Upper lobe of left lung (tissue), 4 donors: ENCODE results near the gene DAPK3.

Experiments
- CTCF ChIP-seq, 6 experiments: fragments of 450-650 bp in 4 of 6; fragments of 200-600 bp in 2 of 6; sonication (generic) in 2 of 6; IDR thresholded peaks; one replicate each; pipeline ENCODE4 v1.5.1; 2016 to 2019; ENCODE audit warnings: antibody characterized with exemption in 6 of 6
- EP300 ChIP-seq, 4 donors: sonication (generic); formaldehyde crosslinking; IDR thresholded peaks; one replicate each; pipeline ENCODE4 v1.5.1; 2017; ENCODE audit warnings: antibody characterized with exemption in 4 of 4, control low read depth in 2 of 4
- POLR2A ChIP-seq, 4 donors: fragments of 450-650 bp; IDR thresholded peaks; one replicate each; pipeline ENCODE4 v1.5.1; 2016 to 2017; ENCODE audit warnings: antibody characterized with exemption in 4 of 4, mild to moderate bottlenecking in 2 of 4
- POLR2AphosphoS5 ChIP-seq, 2 donors: sonication (generic); formaldehyde crosslinking; IDR thresholded peaks; one replicate each; pipeline ENCODE4 v1.5.1; 2017; ENCODE audit warnings: antibody characterized with exemption in 2 of 2

DNA sequence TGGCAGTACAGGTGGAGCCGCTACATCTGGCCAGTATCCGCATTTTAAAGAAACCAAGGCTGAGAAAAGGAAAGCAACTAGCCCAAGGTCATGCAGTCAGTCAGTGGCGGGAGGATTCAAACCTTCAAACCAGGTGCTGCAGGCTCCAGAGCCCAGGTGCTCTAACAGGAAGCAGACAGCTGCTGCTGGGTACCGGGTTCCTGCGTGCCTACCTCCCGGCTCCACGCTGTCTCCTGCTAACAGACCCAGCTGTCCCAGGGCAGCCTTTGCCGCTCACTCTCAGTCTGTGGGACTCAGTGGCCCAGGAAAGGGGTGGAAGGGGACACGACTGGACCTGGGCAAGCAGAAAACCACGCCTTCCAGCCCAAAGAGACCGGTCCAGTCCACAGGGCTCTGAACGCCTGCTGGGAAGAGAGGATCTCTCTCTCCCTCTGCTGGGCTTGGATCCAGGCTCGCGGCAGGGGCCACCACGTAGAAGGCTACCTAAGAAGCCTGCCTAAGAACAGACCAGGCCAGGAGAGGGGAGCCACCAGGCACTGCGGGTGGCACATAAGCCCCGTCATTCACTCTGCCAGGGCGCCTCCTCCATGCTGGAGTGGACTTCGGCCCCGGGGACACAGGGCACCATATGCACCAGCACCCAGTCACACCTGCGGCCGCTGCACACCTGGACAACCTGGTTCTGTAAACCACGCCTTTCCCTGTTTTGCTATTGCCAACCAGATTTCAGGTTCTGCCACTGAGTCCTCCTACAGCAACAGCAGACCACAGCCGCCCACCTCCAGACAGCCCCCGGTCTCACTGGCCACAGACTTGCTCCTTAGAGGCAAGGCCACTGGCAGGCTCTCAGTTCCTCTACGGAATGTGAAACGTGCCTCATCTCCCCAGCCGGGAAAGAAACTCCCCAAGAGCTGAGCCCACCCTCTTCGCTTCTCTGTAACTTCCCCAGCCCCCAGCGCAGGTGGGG, 4.6 kb downstream of the DAPK3 start:
- TF ChIP-seq CTCF (IDR thresholded peaks at IDR 0.05), result no peak
- no peak for TF ChIP-seq EP300 (IDR thresholded peaks at IDR 0.05)
- no peak for TF ChIP-seq POLR2A (IDR thresholded peaks at IDR 0.05)
- TF ChIP-seq POLR2AphosphoS5 (IDR thresholded peaks at IDR 0.05), result no peak
